HG02571 (cell line): ENCODE data around the gene VSTM2A.

Experiments used
- ATAC-seq: cut with Tn5 transposase; IDR thresholded peaks from one replicate; pipeline ENCODE4 v1.9.1; 2021; ENCODE audit warnings: mild to moderate bottlenecking, moderate library complexity; ENCODE audit not compliant: unreplicated experiment

VSTM2A gene

GRCh38 chr7:54615537-54615936 is 73.4 kb downstream of the VSTM2A start:
- no peak for ATAC-seq
